KOPT-K1 (cell line): ENCODE measurements around the gene AGAP1.

Experiments
- H3K27ac ChIP-seq: fragments of 200-600 bp; sonication (generic); 2 replicates; pipeline ENCODE4 v1.5.1; 2016; ENCODE audit warnings: antibody characterized with exemption, mild to moderate bottlenecking, low read depth, low read length; ENCODE audit not compliant: poor library complexity, severe bottlenecking
- H3K36me3 ChIP-seq: fragments of 200-600 bp; sonication (generic); 2 replicates; pipeline ENCODE4 v1.5.1; 2017; ENCODE audit warnings: antibody characterized with exemption, mild to moderate bottlenecking, low read length, moderate library complexity; ENCODE audit not compliant: insufficient read depth
- H3K9me3 ChIP-seq: fragments of 200-600 bp; sonication (generic); 2 replicates; pipeline ENCODE4 v1.5.1; 2017; ENCODE audit warnings: antibody characterized with exemption, low read length, mild to moderate bottlenecking; ENCODE audit not compliant: insufficient read depth, poor library complexity, severe bottlenecking

The AGAP1 gene

DNA sequence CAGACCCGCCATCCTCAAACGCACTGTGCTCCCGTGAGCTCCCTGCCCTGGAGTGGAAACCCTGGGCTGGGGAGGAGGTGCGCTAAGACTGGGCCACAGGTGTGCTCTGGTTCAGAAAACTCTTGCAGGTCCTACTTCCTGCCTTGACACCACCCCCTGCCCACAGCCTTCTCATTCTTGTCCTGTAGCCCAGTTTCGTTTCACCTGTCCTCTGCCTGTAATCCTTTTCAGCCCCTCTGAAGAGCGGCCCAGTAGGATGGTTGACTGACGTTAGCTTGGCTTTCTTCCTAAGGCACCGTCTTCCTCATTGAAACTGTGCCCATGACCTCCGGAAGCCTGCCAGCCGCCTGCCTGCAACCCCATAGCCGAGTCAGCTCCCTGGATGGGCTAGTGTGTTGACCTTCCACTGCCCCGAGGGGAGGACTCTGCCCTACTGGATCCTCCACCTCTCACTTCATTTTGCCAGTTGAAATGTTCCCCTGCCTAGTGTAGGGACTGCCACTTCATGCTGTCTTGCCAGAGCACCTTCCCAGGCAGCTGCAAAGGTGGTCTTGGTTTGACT lies 116.9 kb downstream of the AGAP1 start:
- no peaks in the 10 kb centered on the region for H3K9me3 ChIP-seq
- H3K36me3 ChIP-seq, result no peaks in the 10 kb centered on the region
- no peak overlapping the region for H3K27ac ChIP-seq

GRCh38 chr2:235611349-235611748 lies 117.5 kb downstream of the AGAP1 start:
- Histone ChIP-seq H3K9me3 (no peaks in the 10 kb centered on the region), H3K27ac (no peak overlapping the region), H3K36me3 (no peaks in the 10 kb centered on the region)

- H3K27ac ChIP-seq, result no peak overlapping the region
- no peaks in the 10 kb centered on the region for H3K36me3 ChIP-seq
- H3K9me3 ChIP-seq, result no peaks in the 10 kb centered on the region
Observed at GRCh38 chr2:235611756-235612155, 117.9 kb downstream of the AGAP1 start.

DNA sequence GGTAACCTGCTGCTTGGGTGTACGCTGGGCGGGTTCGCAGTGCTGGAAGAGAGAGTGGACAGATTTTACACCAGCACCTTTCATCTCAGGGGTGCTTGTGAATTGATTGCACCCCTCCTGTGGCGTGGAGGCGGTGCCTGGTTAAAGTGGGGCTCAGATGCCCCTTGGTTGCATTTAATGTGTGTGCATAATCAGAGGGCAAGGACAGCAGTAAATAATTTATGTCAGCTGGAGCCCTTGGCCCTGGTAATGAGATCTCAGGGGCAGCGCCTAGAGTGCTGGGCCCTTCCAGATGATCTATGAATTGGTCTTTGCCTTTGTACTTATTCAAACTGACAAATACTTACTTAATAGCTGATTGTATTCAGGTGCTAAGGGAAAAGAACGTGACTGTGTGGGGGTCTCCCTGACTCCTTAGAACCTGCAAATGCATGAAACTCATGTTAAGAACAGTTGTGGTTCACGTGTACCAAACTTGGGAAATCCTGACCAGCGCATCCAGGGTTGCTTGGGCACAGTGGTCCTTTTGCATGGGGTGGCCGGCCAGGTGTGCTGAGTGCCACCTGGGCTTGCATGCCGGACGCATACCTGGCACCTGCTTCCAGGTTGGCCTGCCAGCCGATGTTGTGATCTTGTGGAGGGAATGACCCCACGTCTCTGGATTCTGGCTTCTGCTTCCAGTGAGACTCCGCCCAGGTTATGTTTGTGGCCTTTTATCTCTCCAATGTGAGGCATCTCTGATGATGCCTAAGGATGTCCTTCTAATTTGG lies 118.5 kb downstream of the AGAP1 start:
- H3K36me3 ChIP-seq, result no peaks in the 10 kb centered on the region
- no peaks in the 10 kb centered on the region for H3K9me3 ChIP-seq
- no peak overlapping the region for H3K27ac ChIP-seq

- Histone ChIP-seq H3K27ac (no peak overlapping the region), H3K9me3 (no peaks in the 10 kb centered on the region), H3K36me3 (no peaks in the 10 kb centered on the region)
Observed at GRCh38 chr2:235613649-235614048, 119.8 kb downstream of the AGAP1 start.

DNA sequence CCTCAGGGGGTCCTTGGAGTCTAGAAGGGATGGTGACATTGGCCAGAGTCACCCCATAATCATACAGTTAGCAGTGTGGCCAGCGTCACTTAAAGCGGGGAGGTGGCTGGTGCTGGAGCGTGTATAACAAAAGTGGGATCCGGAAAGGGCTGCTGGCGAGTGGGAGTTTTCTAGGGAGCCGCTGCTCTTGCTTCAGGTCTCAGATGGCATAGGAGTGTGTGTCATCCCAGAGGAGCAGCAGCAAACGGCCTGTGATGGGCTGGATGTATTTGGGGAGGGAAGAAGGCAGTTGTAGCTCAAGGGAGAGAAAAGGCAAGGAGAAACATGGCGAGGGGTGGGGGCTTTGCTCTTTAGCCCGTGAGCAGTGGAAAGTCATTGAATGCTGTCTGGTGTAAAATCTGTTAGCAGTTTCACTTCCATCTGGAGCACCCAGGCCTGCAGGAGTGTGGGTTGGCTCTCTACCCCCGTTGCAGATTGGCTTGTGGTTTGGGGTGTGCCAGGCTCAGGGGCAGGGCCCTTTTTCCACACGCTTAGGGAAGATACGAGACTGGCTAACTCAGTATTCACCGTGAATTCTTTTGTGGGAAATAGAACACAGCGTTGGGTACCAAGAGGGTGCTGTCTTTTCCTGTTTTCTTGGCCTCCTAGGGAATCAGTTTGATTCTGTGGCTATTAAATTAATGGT lies 120.5 kb downstream of the AGAP1 start:
- H3K9me3 ChIP-seq, result no peaks in the 10 kb centered on the region
- H3K36me3 ChIP-seq, result no peaks in the 10 kb centered on the region
- no peak overlapping the region for H3K27ac ChIP-seq

GRCh38 chr2:235614900-235615712 lies 121.3 kb downstream of the AGAP1 start:
- H3K9me3 ChIP-seq, result no peaks in the 10 kb centered on the region
- no peaks in the 10 kb centered on the region for H3K36me3 ChIP-seq
- H3K27ac ChIP-seq, result no peak overlapping the region

DNA sequence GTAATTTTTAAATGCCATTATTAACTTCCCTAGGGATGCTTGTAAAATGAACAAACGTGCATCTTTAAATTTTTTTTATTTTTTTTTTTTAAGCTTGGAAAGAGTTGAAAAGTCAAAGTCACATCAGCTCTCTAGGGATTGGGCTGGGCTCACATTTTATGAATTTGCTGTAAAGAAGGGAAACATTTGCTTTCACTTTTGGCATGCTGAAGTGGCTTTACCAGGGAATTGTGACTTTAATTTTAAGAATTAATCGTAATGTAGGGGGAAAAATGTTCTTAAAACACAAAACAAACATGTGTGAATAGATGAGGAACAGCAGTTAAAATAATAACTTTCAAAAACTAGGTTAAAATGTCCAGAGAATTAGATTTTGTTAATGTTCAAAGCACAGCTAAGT lies 123.0 kb downstream of the AGAP1 start:
- no peak overlapping the region for H3K27ac ChIP-seq
- H3K36me3 ChIP-seq, result no peaks in the 10 kb centered on the region
- H3K9me3 ChIP-seq, result no peaks in the 10 kb centered on the region

GRCh38 chr2:235618039-235618438 lies 124.2 kb downstream of the AGAP1 start:
- H3K36me3 ChIP-seq, result no peaks in the 10 kb centered on the region
- no peak overlapping the region for H3K27ac ChIP-seq
- H3K9me3 ChIP-seq, result no peaks in the 10 kb centered on the region

GRCh38 chr2:235619544-235619943 lies 125.7 kb downstream of the AGAP1 start:
- Histone ChIP-seq H3K36me3 (no peaks in the 10 kb centered on the region), H3K9me3 (no peaks in the 10 kb centered on the region), H3K27ac (no peak overlapping the region)

- H3K36me3 ChIP-seq, result no peaks in the 10 kb centered on the region
- H3K27ac ChIP-seq, result no peak overlapping the region
- no peaks in the 10 kb centered on the region for H3K9me3 ChIP-seq
Observed at GRCh38 chr2:235621736-235622135, 127.9 kb downstream of the AGAP1 start.

GRCh38 chr2:235623111-235623510 lies 129.3 kb downstream of the AGAP1 start:
- Histone ChIP-seq H3K36me3 (no peaks in the 10 kb centered on the region), H3K27ac (no peak overlapping the region), H3K9me3 (no peaks in the 10 kb centered on the region)

- H3K27ac ChIP-seq, result no peak overlapping the region
- H3K36me3 ChIP-seq, result no peaks in the 10 kb centered on the region
- no peaks in the 10 kb centered on the region for H3K9me3 ChIP-seq
Observed at GRCh38 chr2:235623752-235624151, 129.9 kb downstream of the AGAP1 start.

DNA sequence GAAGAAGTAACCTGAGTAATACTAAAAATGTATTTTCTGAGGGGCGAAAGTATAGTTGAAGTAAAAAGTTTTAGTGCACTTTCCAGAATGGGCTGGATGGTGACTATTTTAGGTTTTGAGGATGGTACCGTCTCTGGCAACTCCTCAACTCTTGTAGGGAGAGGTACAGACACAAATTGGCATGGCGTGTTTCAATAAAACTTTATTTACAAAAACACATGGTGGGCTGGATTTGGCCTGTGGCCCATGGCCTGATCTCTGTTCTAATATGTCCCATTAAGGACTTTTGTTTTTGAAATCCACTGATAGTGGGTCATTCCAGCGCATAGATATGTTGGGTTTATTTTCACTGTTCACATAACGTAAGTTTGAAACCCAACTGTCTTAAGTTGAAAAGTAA lies 132.8 kb downstream of the AGAP1 start:
- no peaks in the 10 kb centered on the region for H3K9me3 ChIP-seq
- H3K36me3 ChIP-seq, result no peaks in the 10 kb centered on the region
- H3K27ac ChIP-seq, result no peak overlapping the region

GRCh38 chr2:235627682-235628081 lies 133.8 kb downstream of the AGAP1 start:
- Histone ChIP-seq H3K27ac (no peak overlapping the region), H3K9me3 (no peaks in the 10 kb centered on the region), H3K36me3 (no peaks in the 10 kb centered on the region)
